Measurements from ENCODE around the gene RTN4IP1. TPM values are rescaled to one million over a fixed set of nuclear protein-coding genes. Genes with fewer than 3 reads are reported as not detected.

The RTN4IP1 gene
- total RNA-seq, 1 experiment from 2014 or later, result 7.3 TPM

DNA sequence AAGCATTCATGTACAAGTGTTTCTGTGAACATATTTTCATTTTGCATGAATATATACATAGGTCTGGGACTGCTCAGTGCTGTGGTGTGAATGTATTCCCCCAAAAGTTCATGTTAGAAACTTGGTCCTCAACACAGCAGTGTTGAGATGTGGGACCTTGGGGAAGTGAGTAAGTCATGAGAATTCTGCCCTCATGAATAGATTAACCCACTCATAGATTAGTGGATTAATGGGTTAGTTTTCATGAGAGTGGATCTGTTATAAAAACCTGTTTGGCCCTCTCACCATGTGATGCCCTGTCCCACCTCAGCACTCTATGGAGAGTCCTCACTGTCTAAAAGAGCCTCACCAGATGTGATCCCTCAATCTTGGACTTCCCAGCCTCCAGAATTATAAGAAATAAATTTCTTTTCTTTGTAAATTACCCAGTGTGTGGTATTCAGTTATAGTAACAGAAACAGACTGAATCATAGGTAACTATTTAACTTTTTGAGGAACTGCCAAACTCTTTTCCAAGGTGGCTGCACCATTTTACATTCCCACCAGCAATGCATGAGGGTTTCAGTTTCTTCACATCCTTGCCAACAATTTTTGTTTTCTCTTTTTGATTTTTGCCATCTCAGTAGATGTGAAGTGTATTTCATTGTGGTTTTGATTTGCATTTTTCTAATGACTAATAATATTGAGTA is 45.4 kb upstream of the RTN4IP1 start:
- CTCF ChIA-PET, result no interaction called here
- Histone ChIP-seq H3K9ac (ENCODE audit: low read length) (no peak overlapping the region), H3K4me2 (ENCODE audit: low read length) (no peak overlapping the region), H3K4me1 (ENCODE audit: insufficient read depth, low read length) (no peaks in the 10 kb centered on the region), H3K9me3 (ENCODE audit: low read length) (no peaks in the 10 kb centered on the region), H3K27me3 (ENCODE audit: low read length) (no peaks in the 10 kb centered on the region), H3K36me3 (ENCODE audit: low read depth, low read length) (no peaks in the 10 kb centered on the region), H3K27ac (ENCODE audit: low read length) (no peak overlapping the region), H3K9me2 (replicated peaks; ENCODE audit: low read length) (no peaks in the 10 kb centered on the region), H3K4me3 (ENCODE audit: low read length) (no peak overlapping the region), H4K20me1 (ENCODE audit: low read length) (no peaks in the 10 kb centered on the region), H2AFZ (ENCODE audit: low read length) (no peak overlapping the region), H3F3A (ENCODE audit: low read length, unreplicated experiment) (no peaks in the 10 kb centered on the region), H3K79me2 (ENCODE audit: low read length) (no peaks in the 10 kb centered on the region)
- POLR2A ChIA-PET (ENCODE audit: unreplicated experiment), result no interaction called here
- no peak for DNase-seq
- ATAC-seq, result no peak
- intact Hi-C loops (cut with micrococcal nuclease), result no loop called here
- TF ChIP-seq, protein P1, sequence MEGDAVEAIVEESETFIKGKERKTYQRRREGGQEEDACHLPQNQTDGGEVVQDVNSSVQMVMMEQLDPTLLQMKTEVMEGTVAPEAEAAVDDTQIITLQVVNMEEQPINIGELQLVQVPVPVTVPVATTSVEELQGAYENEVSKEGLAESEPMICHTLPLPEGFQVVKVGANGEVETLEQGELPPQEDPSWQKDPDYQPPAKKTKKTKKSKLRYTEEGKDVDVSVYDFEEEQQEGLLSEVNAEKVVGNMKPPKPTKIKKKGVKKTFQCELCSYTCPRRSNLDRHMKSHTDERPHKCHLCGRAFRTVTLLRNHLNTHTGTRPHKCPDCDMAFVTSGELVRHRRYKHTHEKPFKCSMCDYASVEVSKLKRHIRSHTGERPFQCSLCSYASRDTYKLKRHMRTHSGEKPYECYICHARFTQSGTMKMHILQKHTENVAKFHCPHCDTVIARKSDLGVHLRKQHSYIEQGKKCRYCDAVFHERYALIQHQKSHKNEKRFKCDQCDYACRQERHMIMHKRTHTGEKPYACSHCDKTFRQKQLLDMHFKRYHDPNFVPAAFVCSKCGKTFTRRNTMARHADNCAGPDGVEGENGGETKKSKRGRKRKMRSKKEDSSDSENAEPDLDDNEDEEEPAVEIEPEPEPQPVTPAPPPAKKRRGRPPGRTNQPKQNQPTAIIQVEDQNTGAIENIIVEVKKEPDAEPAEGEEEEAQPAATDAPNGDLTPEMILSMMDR (conservative IDR thresholded peaks at IDR 0.05; ENCODE audit: low read depth, low read length), result no peak
- BruUV-seq (replicated peaks), result no TSS peak

DNA sequence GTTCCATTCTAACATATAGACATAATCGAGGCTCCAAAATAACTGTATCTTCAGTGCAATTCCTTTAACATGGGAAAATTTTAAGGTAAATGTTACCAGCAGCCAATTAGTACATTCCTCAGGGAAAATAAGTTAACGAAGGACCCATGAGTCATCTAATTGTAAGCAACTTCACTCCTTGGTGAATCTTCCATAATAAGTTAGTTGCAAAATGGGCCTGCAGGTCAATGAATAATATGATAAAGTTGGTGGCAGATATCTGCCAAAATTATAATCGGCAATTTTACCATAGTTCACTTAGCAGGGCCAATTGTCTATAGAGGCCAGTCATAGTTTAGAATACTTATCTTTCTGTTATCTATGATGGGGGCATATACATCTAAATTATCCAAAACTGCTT is 42.4 kb upstream of the RTN4IP1 start:
- TF ChIP-seq EZH2 (IDR thresholded peaks at IDR 0.05; ENCODE audit: low read length, unreplicated experiment) (no peak), EZH2phosphoT487 (IDR thresholded peaks at IDR 0.05; ENCODE audit: borderline replicate concordance, low read length) (no peak)
- TF ChIP-seq, protein P1 (conservative IDR thresholded peaks at IDR 0.05; ENCODE audit: low read depth, low read length), result no peak
- H3K27me3 ChIP-seq (ENCODE audit: low read length), result no peaks in the 10 kb centered on the region
- no peaks in the 10 kb centered on the region for H3K9me2 ChIP-seq (replicated peaks; ENCODE audit: low read length)
- no peak overlapping the region for H3K27ac ChIP-seq (ENCODE audit: low read length)
- no peak overlapping the region for H3K4me3 ChIP-seq (ENCODE audit: low read length)
- no peaks in the 10 kb centered on the region for H3K36me3 ChIP-seq (ENCODE audit: low read depth, low read length)
- no peak overlapping the region for H3K4me2 ChIP-seq (ENCODE audit: low read length)
- intact Hi-C loops (cut with micrococcal nuclease), result no loop called here
- DNase-seq, result no peak
- no peaks in the 10 kb centered on the region for H3K4me1 ChIP-seq (ENCODE audit: insufficient read depth, low read length)
- no peak for ATAC-seq
- H3K9ac ChIP-seq (ENCODE audit: low read length), result no peak overlapping the region
- no peaks in the 10 kb centered on the region for H3K79me2 ChIP-seq (ENCODE audit: low read length)
- H3F3A ChIP-seq (ENCODE audit: low read length, unreplicated experiment), result no peaks in the 10 kb centered on the region
- no TSS peak for BruUV-seq (replicated peaks)
- POLR2A ChIA-PET (ENCODE audit: unreplicated experiment), result no interaction called here
- no peaks in the 10 kb centered on the region for H4K20me1 ChIP-seq (ENCODE audit: low read length)
- no peaks in the 10 kb centered on the region for H3K9me3 ChIP-seq (ENCODE audit: low read length)
- no peak overlapping the region for H2AFZ ChIP-seq (ENCODE audit: low read length)
- CTCF ChIA-PET, result no interaction called here

DNA sequence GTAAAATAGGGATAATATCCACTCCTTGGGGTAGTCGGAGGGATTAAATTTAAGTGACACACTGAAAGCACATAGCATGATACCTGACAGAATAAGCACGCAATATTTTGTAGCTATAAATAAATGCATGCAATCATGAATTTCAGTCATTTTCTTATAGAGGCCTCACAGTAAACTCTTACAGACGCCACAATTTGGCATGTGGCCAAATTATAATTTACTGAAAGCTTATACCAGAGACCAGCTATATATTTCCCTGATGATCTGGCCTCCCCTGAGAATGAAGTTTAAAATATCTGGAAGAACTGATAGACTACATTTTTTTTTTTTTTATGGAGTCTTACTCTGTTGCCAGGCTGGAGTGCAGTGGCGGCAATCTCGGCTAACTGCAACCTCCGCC is 40.9 kb upstream of the RTN4IP1 start:
- no peaks in the 10 kb centered on the region for H4K20me1 ChIP-seq (ENCODE audit: low read length)
- POLR2A ChIA-PET (ENCODE audit: unreplicated experiment), result no interaction called here
- H3K27ac ChIP-seq (ENCODE audit: low read length), result no peak overlapping the region
- no peaks in the 10 kb centered on the region for H3K9me3 ChIP-seq (ENCODE audit: low read length)
- TF ChIP-seq EZH2 (IDR thresholded peaks at IDR 0.05; ENCODE audit: low read length, unreplicated experiment), result no peak
- TF ChIP-seq, protein P1 (conservative IDR thresholded peaks at IDR 0.05; ENCODE audit: low read depth, low read length), result no peak
- no peak for TF ChIP-seq EZH2phosphoT487 (IDR thresholded peaks at IDR 0.05; ENCODE audit: borderline replicate concordance, low read length)
- H3K9me2 ChIP-seq (replicated peaks; ENCODE audit: low read length), result no peaks in the 10 kb centered on the region
- intact Hi-C loops (cut with micrococcal nuclease), result no loop called here
- no peaks in the 10 kb centered on the region for H3K4me1 ChIP-seq (ENCODE audit: insufficient read depth, low read length)
- H3K27me3 ChIP-seq (ENCODE audit: low read length), result no peaks in the 10 kb centered on the region
- H3K36me3 ChIP-seq (ENCODE audit: low read depth, low read length), result no peaks in the 10 kb centered on the region
- H3F3A ChIP-seq (ENCODE audit: low read length, unreplicated experiment), result no peaks in the 10 kb centered on the region
- H3K9ac ChIP-seq (ENCODE audit: low read length), result no peak overlapping the region
- ATAC-seq (no peak), DNase-seq (no peak)
- CTCF ChIA-PET, result no interaction called here
- no peak overlapping the region for H3K4me3 ChIP-seq (ENCODE audit: low read length)
- no TSS peak for BruUV-seq (replicated peaks)
- no peaks in the 10 kb centered on the region for H3K79me2 ChIP-seq (ENCODE audit: low read length)
- H3K4me2 ChIP-seq (ENCODE audit: low read length), result no peak overlapping the region
- H2AFZ ChIP-seq (ENCODE audit: low read length), result no peak overlapping the region

All from PC-3 (cell line).